Psoas muscle (tissue), 8 donors: ENCODE measurements around the gene S100A6. TPM values are rescaled to one million over a fixed set of nuclear protein-coding genes. Genes with fewer than 3 reads are reported as not detected.
A peak's percentile ranks its signal among the peaks of the same experiment; 100 is the strongest.

Experiments
- ATAC-seq, 4 donors: fragments of 200-7000 bp; cut with Tn5 transposase; one replicate each; pipeline ENCODE4 v1.9.1; 2020; ENCODE audit warnings: moderate library complexity in 3 of 4, mild to moderate bottlenecking in 2 of 4
- DNase-seq, 2 donors: peaks; one replicate each; pipeline ENCODE4 v3.0.0-alpha.2; 2020
- H3K27ac ChIP-seq: fragments of 200-600 bp; one replicate; pipeline ENCODE4 v1.8.0; 2022
- H3K27me3 ChIP-seq, 3 donors: fragments of 200-600 bp in 1 of 3; one replicate each; pipeline versions ENCODE4 v1.6.1 to v1.8.0; 2013 to 2022; ENCODE audit warnings: low read length in 2 of 3, mild to moderate bottlenecking in 2 of 3, moderate library complexity in 1 of 3; ENCODE audit not compliant: insufficient read depth in 3 of 3
- H3K36me3 ChIP-seq, 2 donors: fragments of 200-600 bp in 1 of 2; one replicate each; pipeline versions ENCODE4 v1.6.1 to v1.8.0; 2013 to 2022; ENCODE audit warnings: low read depth in 1 of 2, mild to moderate bottlenecking in 1 of 2, moderate library complexity in 1 of 2; ENCODE audit not compliant: insufficient read depth in 1 of 2
- H3K4me1 ChIP-seq: fragments of 200-600 bp; one replicate; pipeline ENCODE4 v1.8.0; 2022
- H3K4me3 ChIP-seq: fragments of 200-600 bp; one replicate; pipeline ENCODE4 v1.8.0; 2022; ENCODE audit warnings: mild to moderate bottlenecking
- H3K9me3 ChIP-seq: fragments of 200-600 bp; one replicate; pipeline ENCODE4 v1.8.0; 2022
- WGBS, 3 donors: extraction: QIAGEN DNeasy Blood & Tissue Kit; methylation state at CpG; one replicate each; pipeline versions ENCODE4 v1.1.6 to v1.1.7; 2013; 5-methylcytosine and 5-hydroxymethylcytosine counted together
- intact Hi-C, 2 donors: fragments of 100-400 bp; cut with DNase I; formaldehyde crosslinking; loops; one replicate each; pipeline versions ENCODE4 v1.11.0 to v1.14.2; 2022
- polyA plus RNA-seq, 3 donors: library from polyadenylated mRNA; stranded (reverse); fragments of 200-250 nt; gene quantifications; one replicate each; pipeline ENCODE4 v1.2.3, GENCODE V29; 2013
- total RNA-seq, 4 donors: library from RNA; stranded (reverse); fragmentation: NEBNext Ultra II Directional in 2 of 4; extraction: Animal tissue kit (Norgen Biotek cat#: 25700) in 2 of 4; gene quantifications; one replicate each; pipeline versions ENCODE4 v1.2.1 to v1.2.4, GENCODE V29; 2021 to 2023
- TF ChIP-seq, protein P1 (sequence below): fragments of 200-600 bp; IDR thresholded peaks from one replicate; pipeline ENCODE4 v1.8.0; 2022; ENCODE audit warnings: antibody characterized with exemption
- donor health status: healthy with polysubstance abuse.
- donor health status: DM: no; HTN: no; CAD: no; lungs with moderate emphysema.
- donor health status: Bipolar disorder and iron deficiency.
- donor health status: healthy.
- donor health status: DM: yes; HTN: yes; CAD: no.
- donor health status: DM: no; HTN: no; CAD: no.
- donor health status: DM: no; HTN: no; CAD: no.
- donor health status: DM: yes; HTN: yes; CAD: no.

Gene S100A6
- total and polyA plus RNA-seq, 7 donors: 78.5 to 506 (median 295) TPM

DNA sequence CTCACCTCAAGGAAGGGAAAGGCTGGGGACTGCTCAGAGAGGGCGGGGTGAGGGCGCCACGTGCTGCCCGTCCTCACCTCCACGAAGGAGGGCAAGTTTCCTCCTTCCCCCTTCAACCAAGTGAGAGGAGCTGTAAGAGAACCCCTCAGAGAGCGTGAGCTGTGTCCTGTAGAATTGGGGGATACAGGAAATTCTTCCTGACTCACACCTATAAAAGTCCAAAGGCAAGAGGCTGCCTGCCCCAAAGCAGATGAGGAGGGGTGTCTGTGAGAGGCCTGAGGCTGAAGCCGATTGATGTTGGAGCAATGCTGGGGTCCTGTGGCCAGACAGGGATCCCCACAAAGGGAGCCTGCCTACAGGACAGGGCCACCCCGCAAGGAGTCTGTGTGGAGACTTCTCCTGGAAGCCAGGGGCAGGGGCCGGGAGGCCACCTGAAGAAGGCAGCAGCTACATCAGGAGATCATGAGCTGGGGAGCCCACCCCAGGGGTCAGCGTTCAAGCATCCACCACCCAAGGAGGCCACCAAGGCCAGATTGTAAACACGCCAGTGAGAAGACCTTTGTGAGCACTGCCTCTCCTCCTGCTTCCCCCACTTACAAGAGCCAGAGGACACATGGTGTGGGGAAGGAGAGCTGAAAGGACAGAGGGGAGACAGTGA, 27.7 kb downstream of the S100A6 start:
- ATAC-seq: no peak
- intact Hi-C loops: loop anchor here in 1 of 2 donors (5.0 kb wide), 2 partner anchors 239 to 929 kb away; no protein-coding TSS in a partner anchor
- Histone ChIP-seq H3K27ac (no peak overlapping the region), H3K27me3 (no peaks in the 10 kb centered on the region), H3K4me3 (no peak overlapping the region), H3K4me1 (peaks cover 14% of the 10 kb centered on the region), H3K36me3 (no peaks in the 10 kb centered on the region), H3K9me3 (no peaks in the 10 kb centered on the region)
- DNase-seq: no peak
- TF ChIP-seq, protein P1, sequence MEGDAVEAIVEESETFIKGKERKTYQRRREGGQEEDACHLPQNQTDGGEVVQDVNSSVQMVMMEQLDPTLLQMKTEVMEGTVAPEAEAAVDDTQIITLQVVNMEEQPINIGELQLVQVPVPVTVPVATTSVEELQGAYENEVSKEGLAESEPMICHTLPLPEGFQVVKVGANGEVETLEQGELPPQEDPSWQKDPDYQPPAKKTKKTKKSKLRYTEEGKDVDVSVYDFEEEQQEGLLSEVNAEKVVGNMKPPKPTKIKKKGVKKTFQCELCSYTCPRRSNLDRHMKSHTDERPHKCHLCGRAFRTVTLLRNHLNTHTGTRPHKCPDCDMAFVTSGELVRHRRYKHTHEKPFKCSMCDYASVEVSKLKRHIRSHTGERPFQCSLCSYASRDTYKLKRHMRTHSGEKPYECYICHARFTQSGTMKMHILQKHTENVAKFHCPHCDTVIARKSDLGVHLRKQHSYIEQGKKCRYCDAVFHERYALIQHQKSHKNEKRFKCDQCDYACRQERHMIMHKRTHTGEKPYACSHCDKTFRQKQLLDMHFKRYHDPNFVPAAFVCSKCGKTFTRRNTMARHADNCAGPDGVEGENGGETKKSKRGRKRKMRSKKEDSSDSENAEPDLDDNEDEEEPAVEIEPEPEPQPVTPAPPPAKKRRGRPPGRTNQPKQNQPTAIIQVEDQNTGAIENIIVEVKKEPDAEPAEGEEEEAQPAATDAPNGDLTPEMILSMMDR: no peak
- WGBS, 3 donors: 89 to 91% (median 90%) methylated on average over 11 of the region's 11 CpGs

DNA sequence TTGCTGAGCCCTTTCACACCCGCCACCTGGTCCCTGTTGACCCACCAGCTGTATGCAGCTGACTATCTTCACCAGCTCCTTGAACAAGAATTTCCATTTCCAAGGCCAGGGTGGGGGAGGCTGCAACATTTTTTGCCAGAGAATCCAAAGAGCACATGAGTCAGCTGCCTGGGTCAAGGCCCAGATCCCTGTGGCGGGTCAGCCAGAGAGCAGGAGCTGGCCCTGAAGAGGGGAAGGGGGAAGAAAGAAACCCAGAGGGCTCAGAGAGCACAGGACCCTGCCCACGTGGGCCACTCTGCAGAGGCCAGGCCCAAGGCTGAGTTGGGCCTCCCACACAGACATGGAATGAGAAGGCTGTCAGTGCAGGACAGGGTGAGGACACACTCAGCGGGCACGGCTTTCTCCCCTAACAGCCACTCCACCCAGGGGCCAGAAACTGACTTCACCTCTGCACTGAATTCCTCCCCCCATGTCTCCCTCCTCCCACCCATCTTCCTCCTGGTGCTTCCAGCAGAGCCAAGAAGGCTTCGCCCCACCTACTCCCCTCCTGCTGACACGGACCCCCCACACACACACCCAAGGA, 28.9 kb downstream of the S100A6 start:
- no peaks in the 10 kb centered on the region for H3K27me3 ChIP-seq
- H3K4me3 ChIP-seq: no peak overlapping the region
- intact Hi-C loops: loop anchor here in 1 of 2 donors (5.0 kb wide), 2 partner anchors 240 to 930 kb away; no protein-coding TSS in a partner anchor
- TF ChIP-seq, protein P1: no peak
- H3K27ac ChIP-seq: peak overlapping the region; percentile 67
- peaks cover 14% of the 10 kb centered on the region for H3K4me1 ChIP-seq
- H3K9me3 ChIP-seq: no peaks in the 10 kb centered on the region
- ATAC-seq (peak; percentile 79 to 86 (median 84)), DNase-seq (peak; percentile 86 to 89)
- WGBS, 3 donors: 30 to 61% (median 36%) methylated on average over 7 of the region's 7 CpGs
- H3K36me3 ChIP-seq: no peaks in the 10 kb centered on the region

DNA sequence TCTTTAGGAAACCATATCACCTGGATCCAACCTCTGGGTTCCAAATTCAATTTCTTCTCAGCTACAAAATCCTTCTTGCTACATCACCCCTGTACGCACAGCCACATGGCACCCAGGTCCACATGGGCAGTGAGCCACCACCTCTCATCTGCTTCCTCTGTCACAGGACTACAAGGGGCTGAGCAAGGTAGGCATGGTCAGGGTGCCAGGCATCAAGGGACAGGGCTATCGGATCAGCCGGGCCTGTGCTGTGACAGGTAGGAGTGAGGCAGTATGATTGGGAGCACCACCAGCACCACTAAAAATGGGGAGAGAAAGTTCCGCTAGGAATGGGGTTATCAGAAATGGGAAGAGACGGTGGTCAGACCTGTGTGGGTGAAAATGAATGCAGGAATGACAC, 29.4 kb downstream of the S100A6 start:
- intact Hi-C loops: loop anchor here in 1 of 2 donors (5.0 kb wide), 2 partner anchors 241 to 931 kb away; no protein-coding TSS in a partner anchor
- H3K27ac ChIP-seq: peak overlapping the region; percentile 67
- no peaks in the 10 kb centered on the region for H3K9me3 ChIP-seq
- no peaks in the 10 kb centered on the region for H3K36me3 ChIP-seq
- ATAC-seq (peak in 1 of 4 donors; percentile 4), DNase-seq (no peak)
- no peak overlapping the region for H3K4me3 ChIP-seq
- peaks cover 14% of the 10 kb centered on the region for H3K4me1 ChIP-seq
- H3K27me3 ChIP-seq: no peaks in the 10 kb centered on the region
- 69 to 81% (median 71%) methylated on average over 5 of the region's 5 CpGs for whole genome bisulfite sequencing, 3 donors
- TF ChIP-seq, protein P1: no peak

DNA sequence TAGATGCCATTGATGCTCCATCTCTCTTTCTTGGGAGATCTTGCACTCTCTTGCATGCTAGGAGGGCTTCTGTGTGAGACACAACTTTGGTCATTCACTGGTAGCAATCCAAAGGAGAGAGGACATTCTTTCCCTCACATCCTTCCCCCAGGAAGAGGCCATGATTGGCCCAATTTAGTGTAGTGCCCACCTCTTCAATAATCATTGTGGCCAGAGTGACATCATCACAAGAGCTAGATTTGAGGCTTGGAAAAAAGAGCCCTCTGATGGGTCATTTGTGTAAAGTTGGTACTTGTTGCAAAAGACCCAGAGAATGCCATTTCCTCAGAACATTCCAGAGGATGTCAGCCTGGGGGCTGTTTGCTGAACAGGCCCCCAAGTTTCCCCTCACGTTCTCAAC, 30.2 kb downstream of the S100A6 start:
- Histone ChIP-seq H3K9me3 (no peaks in the 10 kb centered on the region), H3K36me3 (no peaks in the 10 kb centered on the region), H3K4me3 (no peak overlapping the region), H3K27me3 (no peaks in the 10 kb centered on the region), H3K27ac (no peak overlapping the region), H3K4me1 (peaks cover 10% of the 10 kb centered on the region)
- 83 to 100% (median 88%) methylated on average over 1 of the region's 1 CpG for WGBS, 3 donors
- intact Hi-C loops: loop anchor here in 1 of 2 donors (5.0 kb wide), 2 partner anchors 242 to 932 kb away; no protein-coding TSS in a partner anchor
- TF ChIP-seq, protein P1: no peak
- DNase-seq (no peak), ATAC-seq (no peak)
